Activated naive CD8-positive, alpha-beta T cell treated with anti-CD3 and anti-CD28 coated beads, Interleukin-2, amount 50 U/mL, for 24 hours (primary cell): ENCODE data around the gene IL5RA.

Experiments
- ATAC-seq: fragments of 150-1000 bp; cut with Tn5 transposase; one replicate; pipeline ENCODE4 v1.10.0; 2021
- DNase-seq: peaks from one replicate; pipeline ENCODE4 v3.0.0; 2021
- H3K27ac Mint-ChIP-seq: one replicate; pipeline ENCODE4 v1.8.0; 2021; ENCODE audit warnings: mild to moderate bottlenecking, mixed read lengths
- H3K27me3 Mint-ChIP-seq: one replicate; pipeline ENCODE4 v1.8.0; 2021; ENCODE audit warnings: mixed read lengths
- H3K36me3 Mint-ChIP-seq: one replicate; pipeline ENCODE4 v1.8.0; 2021; ENCODE audit warnings: low read depth, mixed read lengths
- H3K4me1 Mint-ChIP-seq: one replicate; pipeline ENCODE4 v1.8.0; 2021; ENCODE audit warnings: mixed read lengths
- H3K4me3 Mint-ChIP-seq: one replicate; pipeline ENCODE4 v1.8.0; 2021; ENCODE audit warnings: mild to moderate bottlenecking, moderate library complexity, mixed read lengths
- H3K9me3 Mint-ChIP-seq: one replicate; pipeline ENCODE4 v1.8.0; 2021; ENCODE audit warnings: mixed read lengths

Gene IL5RA

GRCh38 chr3:3110299-3110630, at the start of gene IL5RA:
Gene IL5RA, minus strand, starts transcription at chr3:3110374. Its CDS starts 5,390 bp downstream, at chr3:3104984.
- H3K4me3 Mint-ChIP-seq, result peak within 1 kb of the TSS; percentile 7
- H3K36me3 Mint-ChIP-seq, result no peaks in the 10 kb centered on the region
- H3K27me3 Mint-ChIP-seq, result no peaks in the 10 kb centered on the region
- ATAC-seq, result no peak
- peaks cover 18% of the 10 kb centered on the region for H3K4me1 Mint-ChIP-seq
- H3K27ac Mint-ChIP-seq, result no peak within 1 kb of the TSS
- DNase-seq, result no peak
- no peaks in the 10 kb centered on the region for H3K9me3 Mint-ChIP-seq

- no peak for DNase-seq
- Mint-ChIP-seq H3K27ac (peak overlapping the region; percentile 2), H3K4me1 (peaks cover 16% of the 10 kb centered on the region), H3K4me3 (no peak overlapping the region), H3K27me3 (no peaks in the 10 kb centered on the region), H3K9me3 (no peaks in the 10 kb centered on the region), H3K36me3 (peaks cover 58% of the 10 kb centered on the region)
- ATAC-seq, result no peak
Observed at GRCh38 chr3:3157484-3157883, 47.3 kb upstream of the IL5RA start.

- H3K9me3 Mint-ChIP-seq, result no peaks in the 10 kb centered on the region
- peak overlapping the region; percentile 32 for H3K27ac Mint-ChIP-seq
- H3K4me3 Mint-ChIP-seq, result no peak overlapping the region
- H3K4me1 Mint-ChIP-seq, result peaks cover 10% of the 10 kb centered on the region
- H3K36me3 Mint-ChIP-seq, result peaks cover 64% of the 10 kb centered on the region
- peak; percentile 12 for ATAC-seq
- DNase-seq, result no peak
- H3K27me3 Mint-ChIP-seq, result no peaks in the 10 kb centered on the region
Observed at GRCh38 chr3:3154879-3155610, 44.9 kb upstream of the IL5RA start.

- peak overlapping the region; percentile 48 for H3K27ac Mint-ChIP-seq
- H3K36me3 Mint-ChIP-seq, result peaks cover 62% of the 10 kb centered on the region
- ATAC-seq (no peak), DNase-seq (no peak)
- H3K4me1 Mint-ChIP-seq, result peaks cover 20% of the 10 kb centered on the region
- no peaks in the 10 kb centered on the region for H3K9me3 Mint-ChIP-seq
- H3K4me3 Mint-ChIP-seq, result no peak overlapping the region
- no peaks in the 10 kb centered on the region for H3K27me3 Mint-ChIP-seq
Observed at GRCh38 chr3:3151513-3151912, 41.3 kb upstream of the IL5RA start.

- peaks cover 68% of the 10 kb centered on the region for H3K36me3 Mint-ChIP-seq
- H3K4me3 Mint-ChIP-seq, result no peak overlapping the region
- no peak for ATAC-seq
- H3K9me3 Mint-ChIP-seq, result no peaks in the 10 kb centered on the region
- H3K4me1 Mint-ChIP-seq, result peaks cover 38% of the 10 kb centered on the region
- peak overlapping the region; percentile 62 for H3K27ac Mint-ChIP-seq
- H3K27me3 Mint-ChIP-seq, result no peaks in the 10 kb centered on the region
- DNase-seq, result no peak
Observed at GRCh38 chr3:3149560-3149959, 39.4 kb upstream of the IL5RA start.

- peaks cover 71% of the 10 kb centered on the region for H3K36me3 Mint-ChIP-seq
- peaks cover 38% of the 10 kb centered on the region for H3K4me1 Mint-ChIP-seq
- H3K27ac Mint-ChIP-seq, result peak overlapping the region; percentile 74
- H3K4me3 Mint-ChIP-seq, result no peak overlapping the region
- H3K27me3 Mint-ChIP-seq, result no peaks in the 10 kb centered on the region
- ATAC-seq (no peak), DNase-seq (no peak)
- no peaks in the 10 kb centered on the region for H3K9me3 Mint-ChIP-seq
Observed at GRCh38 chr3:3145831-3146230, 35.7 kb upstream of the IL5RA start.

GRCh38 chr3:3141939-3142338, 31.8 kb upstream of the IL5RA start:
- Mint-ChIP-seq H3K9me3 (no peaks in the 10 kb centered on the region), H3K36me3 (peaks cover 79% of the 10 kb centered on the region), H3K4me1 (peaks cover 28% of the 10 kb centered on the region), H3K27ac (no peak overlapping the region), H3K27me3 (no peaks in the 10 kb centered on the region), H3K4me3 (no peak overlapping the region)
- ATAC-seq (no peak), DNase-seq (no peak)

- Mint-ChIP-seq H3K36me3 (peaks cover 71% of the 10 kb centered on the region), H3K4me1 (peaks cover 40% of the 10 kb centered on the region), H3K27me3 (no peaks in the 10 kb centered on the region), H3K4me3 (no peak overlapping the region), H3K27ac (no peak overlapping the region), H3K9me3 (no peaks in the 10 kb centered on the region)
- no peak for DNase-seq
- ATAC-seq, result no peak
Observed at GRCh38 chr3:3137526-3137925, 27.4 kb upstream of the IL5RA start.

- Mint-ChIP-seq H3K4me3 (no peak overlapping the region), H3K36me3 (peaks cover 69% of the 10 kb centered on the region), H3K4me1 (peaks cover 44% of the 10 kb centered on the region), H3K9me3 (no peaks in the 10 kb centered on the region), H3K27me3 (no peaks in the 10 kb centered on the region), H3K27ac (peak overlapping the region; percentile 49)
- ATAC-seq (peak; percentile 66), DNase-seq (no peak)
Observed at GRCh38 chr3:3134750-3135448, 24.7 kb upstream of the IL5RA start.

GRCh38 chr3:3133500-3133899, 23.3 kb upstream of the IL5RA start:
- no peak overlapping the region for H3K27ac Mint-ChIP-seq
- ATAC-seq, result no peak
- no peaks in the 10 kb centered on the region for H3K9me3 Mint-ChIP-seq
- H3K27me3 Mint-ChIP-seq, result no peaks in the 10 kb centered on the region
- no peak for DNase-seq
- peaks cover 71% of the 10 kb centered on the region for H3K36me3 Mint-ChIP-seq
- H3K4me1 Mint-ChIP-seq, result peaks cover 57% of the 10 kb centered on the region
- H3K4me3 Mint-ChIP-seq, result peak overlapping the region; percentile 13

GRCh38 chr3:3129579-3129978, 19.4 kb upstream of the IL5RA start:
- ATAC-seq (no peak), DNase-seq (no peak)
- Mint-ChIP-seq H3K9me3 (no peaks in the 10 kb centered on the region), H3K36me3 (peaks cover 58% of the 10 kb centered on the region), H3K27ac (no peak overlapping the region), H3K27me3 (no peaks in the 10 kb centered on the region), H3K4me3 (peak overlapping the region; percentile 97), H3K4me1 (peaks cover 62% of the 10 kb centered on the region)

- ATAC-seq, result peak; percentile 57
- DNase-seq, result peak; percentile 35
- Mint-ChIP-seq H3K4me1 (peaks cover 42% of the 10 kb centered on the region), H3K36me3 (peaks cover 45% of the 10 kb centered on the region), H3K27ac (peak overlapping the region; percentile 99), H3K27me3 (no peaks in the 10 kb centered on the region), H3K4me3 (peak overlapping the region; percentile 97), H3K9me3 (no peaks in the 10 kb centered on the region)
Observed at GRCh38 chr3:3127432-3128010, 17.3 kb upstream of the IL5RA start.

- H3K4me3 Mint-ChIP-seq, result peak within 1 kb of the TSS; percentile 97
- DNase-seq (peak; percentile 97), ATAC-seq (peak; percentile 90)
- peak within 1 kb of the TSS; percentile 99 for H3K27ac Mint-ChIP-seq
- H3K27me3 Mint-ChIP-seq, result no peaks in the 10 kb centered on the region
- H3K9me3 Mint-ChIP-seq, result no peaks in the 10 kb centered on the region
- peaks cover 45% of the 10 kb centered on the region for H3K36me3 Mint-ChIP-seq
- peaks cover 42% of the 10 kb centered on the region for H3K4me1 Mint-ChIP-seq
Observed at GRCh38 chr3:3126477-3127431, 16.6 kb upstream of the IL5RA start, which contains the start of gene TRNT1. Gene TRNT1, plus strand, starts transcription at chr3:3126940. Its CDS starts 2,101 bp downstream, at chr3:3129041.

GRCh38 chr3:3125977-3126376, 15.8 kb upstream of the IL5RA start:
- Mint-ChIP-seq H3K9me3 (no peaks in the 10 kb centered on the region), H3K4me3 (peak overlapping the region; percentile 97)

More at GRCh38 chr3:3125977-3126376, 15.8 kb upstream of the IL5RA start:
- no peak for DNase-seq
- Mint-ChIP-seq H3K36me3 (peaks cover 40% of the 10 kb centered on the region), H3K27me3 (no peaks in the 10 kb centered on the region), H3K4me1 (peaks cover 42% of the 10 kb centered on the region), H3K27ac (peak overlapping the region; percentile 99)
- no peak for ATAC-seq
